Measurements from ENCODE around the gene CHD1L.

Gene CHD1L

DNA sequence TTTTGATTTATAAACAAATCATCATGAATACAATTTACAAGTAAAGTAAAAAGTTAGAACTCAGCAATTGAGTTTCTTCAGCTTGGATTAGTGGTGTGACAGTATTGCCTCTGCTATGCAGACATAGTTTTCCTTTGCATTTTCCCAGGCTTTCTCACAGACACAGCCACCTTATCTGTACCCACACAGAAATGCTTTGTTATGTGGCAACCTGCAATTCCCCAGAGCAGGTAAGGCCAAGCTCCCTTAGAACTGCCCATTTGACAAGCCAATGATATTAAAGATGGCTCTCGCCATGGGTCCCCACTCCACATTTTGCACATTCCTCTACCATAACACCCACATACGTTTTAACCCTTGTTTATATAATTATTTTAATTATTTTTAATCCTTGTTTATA is 31.5 kb upstream of the CHD1L start:
- TF ChIP-seq TAF1 (IDR thresholded peaks at IDR 0.05; ENCODE audit: borderline replicate concordance, insufficient read depth, low read length) (no peak), SIN3A (IDR thresholded peaks at IDR 0.05; ENCODE audit: borderline replicate concordance, insufficient read depth, low read length) (no peak)

DNA sequence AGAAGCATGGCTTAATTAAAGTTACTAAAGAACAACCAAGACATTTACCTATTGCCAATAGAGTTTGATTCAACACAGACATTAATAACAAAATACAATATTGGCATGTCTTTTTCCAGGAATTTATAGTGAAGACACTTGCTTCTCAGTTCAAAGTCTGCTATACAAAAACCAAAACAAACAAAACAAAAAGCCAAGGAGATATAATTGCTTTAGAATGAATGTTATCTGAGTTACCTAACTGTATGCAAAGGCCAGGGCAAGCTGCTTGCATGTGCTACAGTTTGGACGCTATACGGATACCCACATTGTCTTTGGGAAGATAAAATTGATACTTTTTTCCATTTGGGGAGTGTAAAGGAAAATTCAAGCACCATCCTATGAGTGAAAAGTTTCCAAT is 30.9 kb upstream of the CHD1L start:
- TF ChIP-seq TAF1 (IDR thresholded peaks at IDR 0.05; ENCODE audit: borderline replicate concordance, insufficient read depth, low read length) (no peak), POLR2AphosphoS5 (IDR thresholded peaks at IDR 0.05; ENCODE audit: low read depth, low read length) (no peak), SIN3A (IDR thresholded peaks at IDR 0.05; ENCODE audit: borderline replicate concordance, insufficient read depth, low read length) (no peak), FOXP2 (optimal IDR thresholded peaks at IDR 0.05; ENCODE audit: borderline replicate concordance, extremely low read depth, extremely low read length, insufficient read depth) (no peak)
- TF ChIP-seq, protein P1, sequence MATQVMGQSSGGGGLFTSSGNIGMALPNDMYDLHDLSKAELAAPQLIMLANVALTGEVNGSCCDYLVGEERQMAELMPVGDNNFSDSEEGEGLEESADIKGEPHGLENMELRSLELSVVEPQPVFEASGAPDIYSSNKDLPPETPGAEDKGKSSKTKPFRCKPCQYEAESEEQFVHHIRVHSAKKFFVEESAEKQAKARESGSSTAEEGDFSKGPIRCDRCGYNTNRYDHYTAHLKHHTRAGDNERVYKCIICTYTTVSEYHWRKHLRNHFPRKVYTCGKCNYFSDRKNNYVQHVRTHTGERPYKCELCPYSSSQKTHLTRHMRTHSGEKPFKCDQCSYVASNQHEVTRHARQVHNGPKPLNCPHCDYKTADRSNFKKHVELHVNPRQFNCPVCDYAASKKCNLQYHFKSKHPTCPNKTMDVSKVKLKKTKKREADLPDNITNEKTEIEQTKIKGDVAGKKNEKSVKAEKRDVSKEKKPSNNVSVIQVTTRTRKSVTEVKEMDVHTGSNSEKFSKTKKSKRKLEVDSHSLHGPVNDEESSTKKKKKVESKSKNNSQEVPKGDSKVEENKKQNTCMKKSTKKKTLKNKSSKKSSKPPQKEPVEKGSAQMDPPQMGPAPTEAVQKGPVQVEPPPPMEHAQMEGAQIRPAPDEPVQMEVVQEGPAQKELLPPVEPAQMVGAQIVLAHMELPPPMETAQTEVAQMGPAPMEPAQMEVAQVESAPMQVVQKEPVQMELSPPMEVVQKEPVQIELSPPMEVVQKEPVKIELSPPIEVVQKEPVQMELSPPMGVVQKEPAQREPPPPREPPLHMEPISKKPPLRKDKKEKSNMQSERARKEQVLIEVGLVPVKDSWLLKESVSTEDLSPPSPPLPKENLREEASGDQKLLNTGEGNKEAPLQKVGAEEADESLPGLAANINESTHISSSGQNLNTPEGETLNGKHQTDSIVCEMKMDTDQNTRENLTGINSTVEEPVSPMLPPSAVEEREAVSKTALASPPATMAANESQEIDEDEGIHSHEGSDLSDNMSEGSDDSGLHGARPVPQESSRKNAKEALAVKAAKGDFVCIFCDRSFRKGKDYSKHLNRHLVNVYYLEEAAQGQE (IDR thresholded peaks at IDR 0.05; ENCODE audit: insufficient read depth in 1 of 2, low read depth in 2 of 2, low read length in 2 of 2): no peak

DNA sequence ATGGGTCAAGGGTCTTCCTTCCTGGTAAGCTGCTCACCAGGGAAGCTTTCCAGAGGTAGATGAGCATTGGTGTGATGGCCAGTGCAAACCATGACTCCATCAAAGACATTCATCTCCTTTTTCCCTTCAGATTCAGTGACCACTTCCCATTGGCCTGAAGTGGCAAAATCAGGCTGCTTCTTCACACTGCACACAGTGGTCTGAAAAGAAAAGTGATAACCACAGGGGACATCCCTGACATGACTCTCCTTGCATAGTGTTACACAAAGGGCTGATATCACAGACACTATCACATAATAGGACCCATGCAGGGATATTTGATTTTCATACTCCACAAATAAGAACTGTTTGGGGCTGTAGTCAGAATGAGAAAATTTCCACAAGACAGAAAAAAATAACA is 29.2 kb upstream of the CHD1L start:
- no peak for TF ChIP-seq TAF1 (IDR thresholded peaks at IDR 0.05; ENCODE audit: borderline replicate concordance, insufficient read depth, low read length)
- TF ChIP-seq, protein P1 (IDR thresholded peaks at IDR 0.05; ENCODE audit: insufficient read depth in 1 of 2, low read depth in 2 of 2, low read length in 2 of 2): no peak
- TF ChIP-seq SIN3A (IDR thresholded peaks at IDR 0.05; ENCODE audit: borderline replicate concordance, insufficient read depth, low read length): no peak
- TF ChIP-seq POLR2AphosphoS5 (IDR thresholded peaks at IDR 0.05; ENCODE audit: low read depth, low read length): no peak
- TF ChIP-seq FOXP2 (optimal IDR thresholded peaks at IDR 0.05; ENCODE audit: borderline replicate concordance, extremely low read depth, extremely low read length, insufficient read depth): no peak

DNA sequence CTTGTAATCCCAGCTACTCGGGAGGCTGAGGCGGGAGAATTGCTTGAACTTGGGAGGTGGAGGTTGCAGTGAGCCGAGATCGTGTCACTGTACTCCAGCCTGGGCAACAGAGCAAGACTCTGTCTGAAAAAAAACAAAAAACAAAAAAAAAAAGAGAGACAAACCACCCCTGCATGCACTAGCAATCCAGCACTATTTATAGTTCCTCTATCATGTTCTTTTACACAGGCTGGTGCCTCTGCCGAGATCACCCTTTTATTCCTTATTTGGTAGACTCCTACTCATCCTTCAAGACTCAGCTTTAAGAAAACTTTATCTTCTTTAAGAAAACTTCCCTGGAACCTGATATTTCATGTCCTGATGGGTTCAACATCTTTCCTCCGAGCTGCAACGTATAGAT is 28.2 kb upstream of the CHD1L start:
- TF ChIP-seq SIN3A (IDR thresholded peaks at IDR 0.05; ENCODE audit: borderline replicate concordance, insufficient read depth, low read length) (no peak), FOXP2 (optimal IDR thresholded peaks at IDR 0.05; ENCODE audit: borderline replicate concordance, extremely low read depth, extremely low read length, insufficient read depth) (no peak), TAF1 (IDR thresholded peaks at IDR 0.05; ENCODE audit: borderline replicate concordance, insufficient read depth, low read length) (no peak), POLR2AphosphoS5 (IDR thresholded peaks at IDR 0.05; ENCODE audit: low read depth, low read length) (no peak)
- TF ChIP-seq, protein P1 (IDR thresholded peaks at IDR 0.05; ENCODE audit: insufficient read depth in 1 of 2, low read depth in 2 of 2, low read length in 2 of 2): no peak

DNA sequence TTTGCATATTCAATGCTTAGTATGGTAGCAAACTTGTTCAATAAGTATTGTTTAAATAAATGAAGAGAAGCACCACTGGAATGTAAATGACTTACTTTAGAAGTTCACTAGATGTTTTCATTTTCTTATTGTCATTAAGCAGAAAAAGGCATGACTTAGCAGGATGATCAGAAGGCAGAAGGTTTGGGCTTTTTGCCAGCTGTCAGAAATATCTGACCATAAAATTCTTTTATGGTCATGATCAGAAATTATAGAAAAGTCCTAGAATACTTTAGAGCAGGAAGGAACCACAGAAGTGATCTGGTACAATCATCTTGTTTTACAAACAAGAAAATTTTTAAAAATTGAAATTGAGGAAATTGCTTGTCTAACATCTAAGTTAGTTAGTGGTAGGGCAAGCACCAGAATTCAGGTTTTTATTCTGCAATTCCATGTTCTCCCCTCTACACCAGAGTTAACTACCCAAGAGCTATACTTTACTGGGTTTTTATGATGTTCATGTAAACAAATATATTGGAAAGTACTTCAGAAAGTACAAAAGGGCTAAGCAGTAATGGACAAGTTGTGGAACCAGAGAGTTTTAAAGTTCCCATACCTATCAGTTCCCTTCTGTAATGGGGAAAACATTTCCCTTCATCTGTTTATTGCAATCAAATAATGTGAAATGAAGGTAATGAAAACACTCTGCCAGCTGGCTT is 27.5 kb upstream of the CHD1L start:
- TF ChIP-seq POLR2AphosphoS5 (IDR thresholded peaks at IDR 0.05; ENCODE audit: low read depth, low read length): no peak
- no peak for TF ChIP-seq SIN3A (IDR thresholded peaks at IDR 0.05; ENCODE audit: borderline replicate concordance, insufficient read depth, low read length)
- TF ChIP-seq TAF1 (IDR thresholded peaks at IDR 0.05; ENCODE audit: borderline replicate concordance, insufficient read depth, low read length): no peak
- TF ChIP-seq, protein P1 (IDR thresholded peaks at IDR 0.05; ENCODE audit: insufficient read depth in 1 of 2, low read depth in 2 of 2, low read length in 2 of 2): no peak
- TF ChIP-seq FOXP2 (optimal IDR thresholded peaks at IDR 0.05; ENCODE audit: borderline replicate concordance, extremely low read depth, extremely low read length, insufficient read depth): no peak
